Activated CD4-positive, alpha-beta T cell treated with anti-CD3 and anti-CD28 coated beads for 1 hour (primary cell): ENCODE measurements around the gene TCAP.
A peak's percentile ranks its signal among the peaks of the same experiment; 100 is the strongest.
"Not testable (repeated sequence)": the region's sequence is repeated elsewhere in the genome, so short reads cannot be mapped to it uniquely, and the experiment has no call there.

Source experiments
- DNase-seq: peaks from one replicate; pipeline ENCODE4 v3.0.0-alpha.2; 2020

The TCAP gene

DNA sequence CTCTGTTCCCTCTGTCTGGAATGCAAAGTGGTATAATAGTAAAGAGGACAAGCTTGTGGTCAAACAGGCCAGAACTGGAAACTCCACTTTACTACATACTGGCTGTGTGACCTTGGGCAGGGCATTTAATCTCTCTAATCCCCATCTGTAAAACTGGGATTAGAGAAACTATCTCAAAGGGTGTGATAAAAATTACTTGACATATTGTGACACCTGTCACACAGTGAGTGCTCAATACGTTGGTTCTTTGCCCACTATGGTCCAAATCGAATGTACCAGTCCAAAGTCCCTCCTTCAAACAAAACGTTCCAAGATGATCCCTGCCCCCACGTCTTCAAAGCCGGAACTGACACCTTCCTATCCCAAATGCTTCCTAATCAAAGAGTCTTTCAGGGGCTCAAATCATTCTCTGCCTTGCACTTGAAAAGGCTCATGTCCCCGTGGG is 22.0 kb downstream of the TCAP start:
- DNase-seq = no peak

- peak; percentile 64 for DNase-seq
Observed at GRCh38 chr17:39687546-39688474, 22.7 kb downstream of the TCAP start, which contains the start of gene PGAP3. TSS of gene PGAP3 (minus strand) at chr17:39688057. CDS start at chr17:39688014, 43 bp downstream.

- DNase-seq = no peak
Observed at GRCh38 chr17:39688475-39688835, 23.3 kb downstream of the TCAP start.

- no peak for DNase-seq
Observed at GRCh38 chr17:39688945-39689344, 23.8 kb downstream of the TCAP start.

GRCh38 chr17:39694593-39694992 is 29.4 kb downstream of the TCAP start:
- DNase-seq = no peak

DNA sequence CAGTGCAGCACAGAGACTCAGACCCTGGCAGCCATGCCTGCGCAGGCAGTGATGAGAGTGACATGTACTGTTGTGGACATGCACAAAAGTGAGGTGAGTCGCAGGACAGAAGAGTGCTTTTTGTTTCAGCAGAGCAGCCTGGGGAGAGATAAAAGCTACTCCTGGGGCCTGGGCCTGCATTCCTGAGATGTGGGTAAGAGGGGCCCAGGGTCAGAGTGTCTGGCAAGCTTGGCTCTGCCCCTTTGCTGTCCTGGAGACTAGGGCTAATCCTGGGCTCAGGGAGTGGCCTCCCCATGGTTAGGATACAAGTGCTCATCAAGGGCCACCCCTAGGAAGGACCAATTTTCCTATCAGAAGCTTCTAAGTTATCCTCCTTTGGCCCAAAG is 29.9 kb downstream of the TCAP start:
- DNase-seq = no peak

DNA sequence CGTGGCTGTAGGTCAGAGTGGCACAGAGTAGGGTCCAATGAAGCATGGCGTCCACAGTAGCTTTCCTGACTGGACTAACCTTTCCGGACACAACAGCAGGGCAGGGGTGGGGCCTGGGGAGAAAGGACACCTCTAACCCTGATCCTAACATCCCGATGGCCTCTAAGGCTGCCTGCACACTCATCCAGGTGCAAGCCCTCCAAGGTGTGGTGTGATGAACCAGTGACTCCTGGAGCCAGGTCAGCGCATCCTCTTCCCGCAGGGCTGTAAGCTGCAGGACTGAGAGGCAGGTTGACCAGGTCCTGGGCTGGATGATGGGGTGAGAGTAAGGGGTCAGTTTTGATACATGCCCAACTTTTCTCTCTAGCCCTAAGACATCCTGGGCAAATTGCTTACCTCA is 31.6 kb downstream of the TCAP start:
- DNase-seq = no peak

GRCh38 chr17:39697961-39698360 is 32.8 kb downstream of the TCAP start:
- DNase-seq = no peak

GRCh38 chr17:39699157-39699817 is 34.1 kb downstream of the TCAP start:
- not testable (repeated sequence) for DNase-seq

- no peak for DNase-seq
Observed at GRCh38 chr17:39699818-39700147, 34.6 kb downstream of the TCAP start, which contains the start of gene ERBB2. TSS of gene ERBB2 (plus strand) at chr17:39700064. CDS start at chr17:39700239, 175 bp downstream.

GRCh38 chr17:39700148-39700987 is 35.2 kb downstream of the TCAP start:
- no peak for DNase-seq

GRCh38 chr17:39701012-39701783 is 36.0 kb downstream of the TCAP start:
- no peak for DNase-seq

DNA sequence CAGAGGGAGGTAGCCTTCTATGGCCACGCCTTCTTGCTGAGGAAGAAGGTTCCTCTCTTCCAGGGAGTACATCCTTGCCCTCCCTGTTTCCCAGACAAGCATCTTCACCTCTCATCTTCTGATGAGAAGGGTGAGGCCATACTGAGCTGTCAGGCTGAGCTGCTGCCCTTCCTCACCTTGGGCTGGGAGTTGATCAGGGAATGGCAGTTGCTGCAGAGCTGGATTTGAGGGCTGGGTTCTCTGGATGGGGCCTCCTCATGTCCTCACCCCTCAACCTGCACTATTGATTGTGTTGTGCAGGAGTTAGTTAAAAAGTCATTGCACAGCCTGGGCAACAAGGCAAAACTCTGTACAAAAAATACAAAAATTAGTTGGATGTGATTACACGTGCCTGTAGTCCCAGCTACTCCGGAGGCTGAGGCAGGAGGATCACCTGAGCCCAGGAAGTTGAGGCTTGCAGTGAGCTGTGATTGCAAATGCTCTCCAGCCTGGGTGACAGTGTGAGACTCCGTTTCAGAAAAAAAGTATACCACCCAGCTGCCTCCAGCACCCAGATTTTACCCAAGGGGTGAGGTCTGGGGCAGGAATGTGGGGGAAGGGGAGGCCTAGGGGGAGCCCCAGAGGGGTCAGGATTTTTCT is 36.8 kb downstream of the TCAP start:
- DNase-seq = no peak

- no peak for DNase-seq
Observed at GRCh38 chr17:39702901-39703893, 38.0 kb downstream of the TCAP start.

DNA sequence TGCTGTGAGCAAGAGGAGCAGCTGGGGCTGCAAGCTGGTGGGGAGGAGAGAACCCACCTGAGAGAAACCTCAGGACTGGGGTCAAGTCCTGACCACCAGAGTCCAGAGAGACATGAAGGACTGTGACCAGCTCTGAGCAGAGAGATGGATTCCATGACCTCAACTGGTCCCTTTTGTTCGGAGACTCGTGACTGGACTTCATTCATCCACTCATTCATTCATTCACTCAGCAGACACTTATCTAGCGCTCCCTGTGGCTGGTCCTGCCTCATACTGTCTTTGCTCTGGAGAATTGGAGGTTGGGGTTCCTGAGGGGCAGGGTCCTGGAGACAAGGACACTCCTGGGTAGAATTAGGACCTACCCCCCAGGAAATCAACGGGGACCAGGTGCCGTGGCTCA is 38.8 kb downstream of the TCAP start:
- DNase-seq = no peak

- no peak for DNase-seq
Observed at GRCh38 chr17:39704821-39705551, 39.8 kb downstream of the TCAP start.

DNA sequence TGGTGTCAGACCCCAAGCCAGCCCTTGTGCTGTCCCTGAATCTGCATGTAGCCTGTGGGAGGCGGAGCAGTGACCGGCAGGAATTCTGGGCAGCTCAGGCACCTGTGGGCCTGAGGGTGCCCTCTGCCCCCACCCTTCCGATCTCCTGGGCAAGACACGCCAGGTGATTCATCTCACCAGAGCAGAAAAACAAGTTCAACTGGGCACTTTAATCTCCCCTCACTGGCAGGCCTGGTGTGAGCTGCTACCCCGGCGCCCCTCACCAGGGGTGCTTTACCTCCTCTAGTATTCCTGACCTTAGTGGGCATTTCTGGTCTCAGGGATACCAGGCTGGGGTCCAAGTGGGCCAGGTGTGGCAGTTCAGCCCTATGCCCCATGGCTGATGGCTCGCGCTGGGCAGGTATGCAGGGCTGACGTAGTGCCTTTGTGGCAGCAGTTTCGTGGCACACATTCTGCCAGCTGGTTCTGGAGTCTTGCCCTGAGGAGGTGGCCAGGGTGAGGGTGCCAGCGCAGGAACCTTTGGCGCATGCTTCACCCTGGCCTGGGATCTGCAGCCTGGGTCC is 40.7 kb downstream of the TCAP start:
- DNase-seq = no peak

DNA sequence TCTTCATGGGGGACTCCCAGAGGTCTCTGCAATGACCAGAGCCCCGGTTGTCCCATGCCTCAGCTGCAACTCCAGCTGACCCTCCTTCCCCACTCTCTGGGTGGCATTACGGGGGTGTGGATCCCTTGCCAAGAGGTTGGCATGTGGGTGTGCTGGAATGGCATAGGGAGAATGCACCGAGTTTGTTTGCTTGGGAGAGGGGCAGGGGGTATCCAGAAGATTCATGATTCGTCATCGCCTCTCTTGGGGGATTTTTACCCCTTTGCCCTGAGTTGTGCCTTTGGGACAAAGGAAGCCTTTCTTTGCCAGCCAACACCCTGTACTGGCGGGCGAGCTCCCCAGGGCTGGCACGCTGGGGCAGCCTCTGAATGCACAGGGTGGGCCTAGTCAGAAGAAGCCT is 41.2 kb downstream of the TCAP start:
- no peak for DNase-seq

DNA sequence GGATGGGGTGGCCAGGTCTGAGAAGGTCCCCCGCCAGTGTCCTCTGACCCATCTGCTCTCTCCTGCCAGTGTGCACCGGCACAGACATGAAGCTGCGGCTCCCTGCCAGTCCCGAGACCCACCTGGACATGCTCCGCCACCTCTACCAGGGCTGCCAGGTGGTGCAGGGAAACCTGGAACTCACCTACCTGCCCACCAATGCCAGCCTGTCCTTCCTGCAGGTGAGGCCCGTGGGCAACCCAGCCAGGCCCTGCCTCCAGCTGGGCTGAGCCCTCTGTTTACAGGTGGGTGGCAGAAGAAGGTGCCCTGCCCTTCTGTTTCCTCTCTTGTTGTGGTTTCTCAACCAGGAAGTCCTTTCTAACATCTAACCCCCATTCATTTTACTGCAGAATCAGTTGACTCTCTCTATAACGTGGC is 41.8 kb downstream of the TCAP start:
- no peak for DNase-seq
